Body of pancreas (tissue), 4 donors: Measurements from ENCODE around the gene CTNNA2. TPM values are rescaled to one million over a fixed set of nuclear protein-coding genes. Genes with fewer than 3 reads are reported as not detected.

Experiments
- ATAC-seq: fragments of 150-250 bp; one replicate; pipeline ENCODE4 v1.9.1; 2016
- DNase-seq, 4 donors: peaks; one replicate each; pipeline ENCODE4 v3.0.0-alpha.2; 2019
- H3K27ac ChIP-seq, 4 donors: fragments of 200-600 bp; sonication (generic); 1 replicate in 3 of 4; 2 replicates in 1 of 4; pipeline versions ENCODE4 v1.5.1 to v1.6.1; 2016 to 2019; ENCODE audit warnings: mild to moderate bottlenecking in 1 of 4, mixed read lengths in 1 of 4, moderate library complexity in 1 of 4
- H3K27me3 ChIP-seq, 2 donors: fragments of 200-600 bp; sonication (generic); one replicate each; pipeline ENCODE4 v1.6.0; 2016; ENCODE audit warnings: mild to moderate bottlenecking in 1 of 2
- H3K36me3 ChIP-seq, 2 donors: fragments of 200-600 bp; sonication (generic); replicated peaks in 1 of 2; 2 replicates each; pipeline ENCODE4 v1.5.1; 2016; ENCODE audit warnings: low read depth in 2 of 2; ENCODE audit not compliant: insufficient read depth in 1 of 2
- H3K4me1 ChIP-seq: fragments of 200-600 bp; sonication (generic); one replicate; pipeline ENCODE4 v1.6.0; 2016
- H3K4me3 ChIP-seq, 2 donors: fragments of 200-600 bp; sonication (generic); 1 replicate in 1 of 2; 2 replicates in 1 of 2; pipeline ENCODE4 v1.5.1; 2016 to 2019
- H3K9me3 ChIP-seq, 3 donors: fragments of 200-600 bp; sonication (generic); 1 replicate in 2 of 3; 2 replicates in 1 of 3; pipeline ENCODE4 v1.5.1; 2016
- POLR2A ChIP-seq, 3 donors: fragments of 450-650 bp; IDR thresholded peaks; one replicate each; pipeline ENCODE4 v1.6.1; 2016; ENCODE audit warnings: antibody characterized with exemption in 3 of 3, mild to moderate bottlenecking in 2 of 3
- WGBS, 2 donors: methylation state at CpG; one replicate each; pipeline ENCODE4 v1.1.5; 2017; 5-methylcytosine and 5-hydroxymethylcytosine counted together
- intact Hi-C: fragments of 100-400 bp; cut with DNase I; formaldehyde crosslinking; loops from one replicate; pipeline ENCODE4 v1.15.1; 2023
- total RNA-seq, 2 donors: library from RNA; depleted of rRNA; stranded (reverse); fragments of >200 nt; gene quantifications; one replicate each; pipeline ENCODE4 v1.1.0, GENCODE V29; 2016
- TF ChIP-seq, protein P1 (sequence below), 7 experiments: fragments of 450-650 bp in 4 of 7; fragments of 200-600 bp in 3 of 7; sonication (generic) in 3 of 7; IDR thresholded peaks; one replicate each; pipeline ENCODE4 v1.5.1; 2016 to 2019; ENCODE audit warnings: antibody characterized with exemption in 7 of 7

The CTNNA2 gene
- total RNA-seq, 2 donors from 2014 or later: 0.52 to 29.3 TPM

DNA sequence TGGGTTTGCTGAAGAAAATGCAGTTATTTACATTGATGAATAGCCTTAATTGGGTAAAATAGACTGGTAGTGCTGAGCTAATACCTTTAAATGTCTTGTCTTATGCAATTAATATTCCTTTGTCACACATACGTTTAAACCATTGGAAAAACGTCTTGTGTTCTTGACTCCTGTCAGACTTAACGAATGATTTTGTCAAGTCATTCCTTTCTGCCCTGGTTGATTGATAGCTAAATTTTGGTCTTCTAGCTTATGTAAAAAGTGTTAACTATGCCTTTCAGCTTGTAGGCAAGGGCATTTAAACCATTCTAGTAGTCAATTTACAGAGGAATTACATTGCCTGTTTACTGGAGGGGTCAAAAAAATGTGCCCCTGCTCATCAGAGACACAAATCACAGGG, 897.5 kb downstream of the CTNNA2 start:
- H3K36me3 ChIP-seq: no peaks in the 10 kb centered on the region
- no peak for DNase-seq
- no peak overlapping the region for H3K27ac ChIP-seq
- H3K4me3 ChIP-seq: no peak overlapping the region
- WGBS, 2 donors: 31 to 35% methylated on average over 3 of the region's 3 CpGs
- H3K27me3 ChIP-seq: no peaks in the 10 kb centered on the region
- TF ChIP-seq, protein P1, sequence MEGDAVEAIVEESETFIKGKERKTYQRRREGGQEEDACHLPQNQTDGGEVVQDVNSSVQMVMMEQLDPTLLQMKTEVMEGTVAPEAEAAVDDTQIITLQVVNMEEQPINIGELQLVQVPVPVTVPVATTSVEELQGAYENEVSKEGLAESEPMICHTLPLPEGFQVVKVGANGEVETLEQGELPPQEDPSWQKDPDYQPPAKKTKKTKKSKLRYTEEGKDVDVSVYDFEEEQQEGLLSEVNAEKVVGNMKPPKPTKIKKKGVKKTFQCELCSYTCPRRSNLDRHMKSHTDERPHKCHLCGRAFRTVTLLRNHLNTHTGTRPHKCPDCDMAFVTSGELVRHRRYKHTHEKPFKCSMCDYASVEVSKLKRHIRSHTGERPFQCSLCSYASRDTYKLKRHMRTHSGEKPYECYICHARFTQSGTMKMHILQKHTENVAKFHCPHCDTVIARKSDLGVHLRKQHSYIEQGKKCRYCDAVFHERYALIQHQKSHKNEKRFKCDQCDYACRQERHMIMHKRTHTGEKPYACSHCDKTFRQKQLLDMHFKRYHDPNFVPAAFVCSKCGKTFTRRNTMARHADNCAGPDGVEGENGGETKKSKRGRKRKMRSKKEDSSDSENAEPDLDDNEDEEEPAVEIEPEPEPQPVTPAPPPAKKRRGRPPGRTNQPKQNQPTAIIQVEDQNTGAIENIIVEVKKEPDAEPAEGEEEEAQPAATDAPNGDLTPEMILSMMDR (IDR thresholded peaks at IDR 0.05): no peak
- TF ChIP-seq POLR2A (IDR thresholded peaks at IDR 0.05): no peak
- intact Hi-C loops: no loop called here
- H3K4me1 ChIP-seq: no peaks in the 10 kb centered on the region
- no peak for ATAC-seq
- H3K9me3 ChIP-seq: no peaks in the 10 kb centered on the region

DNA sequence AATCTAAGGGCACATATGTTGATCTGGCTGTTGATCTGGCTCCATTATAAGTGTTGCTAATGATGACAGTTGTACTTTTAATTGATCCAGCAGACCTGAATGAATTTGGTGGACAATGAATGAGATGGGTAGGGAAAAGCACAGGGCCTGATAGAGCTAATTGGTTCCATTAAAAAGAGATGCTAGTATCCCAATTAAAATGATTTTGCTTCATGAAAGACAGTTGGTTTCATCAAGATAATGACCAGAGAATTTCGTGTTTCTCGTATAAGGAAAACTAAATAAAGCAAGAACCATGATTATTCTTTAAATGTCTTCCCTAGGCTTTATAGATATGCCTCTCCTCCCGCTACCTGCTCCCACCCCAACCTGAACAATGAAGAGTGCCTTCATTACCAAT, 900.3 kb downstream of the CTNNA2 start:
- TF ChIP-seq POLR2A (IDR thresholded peaks at IDR 0.05): no peak
- TF ChIP-seq, protein P1 (IDR thresholded peaks at IDR 0.05): no peak
- Histone ChIP-seq H3K27ac (no peak overlapping the region), H3K9me3 (no peaks in the 10 kb centered on the region), H3K4me1 (no peaks in the 10 kb centered on the region), H3K27me3 (no peaks in the 10 kb centered on the region), H3K4me3 (no peak overlapping the region), H3K36me3 (no peaks in the 10 kb centered on the region)
- DNase-seq (no peak), ATAC-seq (no peak)
- 62 to 70% methylated on average over 3 of the region's 3 CpGs for WGBS, 2 donors
- intact Hi-C loops: no loop called here

DNA sequence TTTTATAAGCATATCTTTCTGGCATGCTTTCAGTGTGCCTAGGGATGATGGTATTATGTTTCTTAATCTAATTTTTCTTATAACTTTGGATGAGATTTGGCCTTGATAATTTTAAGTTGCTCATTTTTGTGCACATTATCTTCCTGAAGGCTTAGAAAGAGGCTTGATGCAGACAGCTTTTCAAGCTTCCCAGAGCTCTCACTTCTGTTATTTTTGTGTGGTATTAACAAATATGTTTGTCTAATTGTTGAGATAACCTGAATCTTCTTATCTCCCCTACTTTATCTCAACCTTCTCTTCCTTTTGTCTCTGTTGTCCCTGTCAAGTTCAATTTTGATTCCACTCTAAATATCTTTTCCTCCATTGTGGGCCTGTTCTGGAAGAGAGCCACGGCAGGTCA, 904.9 kb downstream of the CTNNA2 start:
- no peak overlapping the region for H3K4me3 ChIP-seq
- ATAC-seq (no peak), DNase-seq (no peak)
- TF ChIP-seq, protein P1 (IDR thresholded peaks at IDR 0.05): no peak
- TF ChIP-seq POLR2A (IDR thresholded peaks at IDR 0.05): no peak
- WGBS, 2 donors: 62 to 74% methylated on average over 1 of the region's 1 CpG
- no peaks in the 10 kb centered on the region for H3K36me3 ChIP-seq
- H3K27ac ChIP-seq: no peak overlapping the region
- intact Hi-C loops: no loop called here
- H3K27me3 ChIP-seq: no peaks in the 10 kb centered on the region
- H3K4me1 ChIP-seq: no peaks in the 10 kb centered on the region
- no peaks in the 10 kb centered on the region for H3K9me3 ChIP-seq

DNA sequence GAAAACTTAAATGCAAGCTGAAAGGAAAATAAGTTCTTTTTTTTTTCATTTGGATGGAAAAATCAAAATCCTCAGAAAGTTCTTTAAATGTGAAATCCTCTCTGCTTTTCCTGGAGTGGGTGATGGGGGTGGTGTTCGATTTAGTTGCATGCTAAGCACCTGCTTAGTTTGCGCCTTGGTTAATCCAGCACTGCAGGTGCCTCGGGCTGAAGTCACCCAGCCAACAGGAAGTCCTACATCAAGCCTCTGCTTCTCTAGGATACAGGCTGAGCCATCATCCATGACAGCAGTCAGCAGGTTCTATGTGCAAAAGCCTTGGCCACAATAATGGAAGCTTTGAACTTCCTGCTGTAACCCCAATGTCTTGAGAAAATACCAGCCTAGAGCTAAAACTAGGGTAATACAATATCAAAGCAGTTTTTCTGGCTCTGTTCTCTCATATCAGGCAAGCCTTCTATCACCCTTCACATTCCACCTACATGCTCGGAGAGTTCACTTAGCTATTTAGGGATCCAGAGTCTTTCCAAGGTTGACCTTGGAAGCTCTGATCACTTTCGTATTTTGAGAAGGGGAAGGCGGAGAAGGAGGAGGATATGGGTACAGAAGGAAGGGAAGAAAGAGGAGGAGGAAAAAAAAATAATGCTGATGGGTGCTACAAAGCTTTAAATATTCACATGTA, 907.8 kb downstream of the CTNNA2 start:
- no peak for DNase-seq
- no peak for ATAC-seq
- Histone ChIP-seq H3K9me3 (no peaks in the 10 kb centered on the region), H3K36me3 (no peaks in the 10 kb centered on the region), H3K4me3 (no peak overlapping the region), H3K27ac (no peak overlapping the region), H3K4me1 (no peaks in the 10 kb centered on the region), H3K27me3 (no peaks in the 10 kb centered on the region)
- whole genome bisulfite sequencing, 2 donors: 52 to 59% methylated on average over 6 of the region's 6 CpGs
- TF ChIP-seq, protein P1 (IDR thresholded peaks at IDR 0.05): no peak
- no peak for TF ChIP-seq POLR2A (IDR thresholded peaks at IDR 0.05)
- intact Hi-C loops: no loop called here

DNA sequence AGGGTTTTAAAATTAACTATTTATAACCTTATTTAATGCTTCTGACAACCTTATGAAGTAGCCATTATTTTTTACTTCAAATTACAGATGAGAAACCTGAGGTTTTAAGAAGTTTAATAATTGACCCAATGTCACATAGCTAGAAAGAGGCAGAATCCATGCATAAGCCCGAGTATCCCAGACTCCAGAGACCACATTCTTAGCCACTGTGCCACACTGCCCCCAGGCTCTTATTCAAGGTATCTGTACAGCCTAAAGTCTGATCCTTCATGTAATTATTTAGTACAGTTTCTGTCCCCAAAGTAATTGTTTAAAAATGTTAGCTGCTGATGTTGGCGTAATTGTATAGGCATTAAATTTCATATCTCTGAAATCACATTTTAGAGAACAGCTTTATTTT, 916.4 kb downstream of the CTNNA2 start:
- intact Hi-C loops: no loop called here
- WGBS, 2 donors: 44 to 64% methylated on average over 2 of the region's 2 CpGs
- no peak for TF ChIP-seq POLR2A (IDR thresholded peaks at IDR 0.05)
- TF ChIP-seq, protein P1 (IDR thresholded peaks at IDR 0.05): no peak

More for the DNA sequence above, 916.4 kb downstream of the CTNNA2 start:
- Histone ChIP-seq H3K27me3 (no peaks in the 10 kb centered on the region), H3K27ac (no peak overlapping the region), H3K4me3 (no peak overlapping the region), H3K9me3 (no peaks in the 10 kb centered on the region), H3K4me1 (no peaks in the 10 kb centered on the region), H3K36me3 (no peaks in the 10 kb centered on the region)
- ATAC-seq (no peak), DNase-seq (no peak)
